KMS-11 (cell line): ENCODE data around the gene TOR1AIP1.
A peak's percentile ranks its signal among the peaks of the same experiment; 100 is the strongest.

ENCODE experiments used
- H2AFZ ChIP-seq: fragments of 200-600 bp; sonication (generic); 2 replicates; pipeline ENCODE4 v1.6.1; 2016; ENCODE audit warnings: antibody characterized with exemption, mixed run types, low read depth
- H3K27ac ChIP-seq: fragments of 200-600 bp; sonication (generic); 2 replicates; pipeline ENCODE4 v1.6.1; 2016; ENCODE audit warnings: mild to moderate bottlenecking, mixed run types
- H3K27me3 ChIP-seq: fragments of 200-600 bp; sonication (generic); 2 replicates; pipeline ENCODE4 v1.6.1; 2017; ENCODE audit warnings: mild to moderate bottlenecking, low read depth, mixed run types, moderate library complexity; ENCODE audit not compliant: insufficient read depth
- H3K36me3 ChIP-seq: fragments of 200-600 bp; sonication (generic); 2 replicates; pipeline ENCODE4 v1.6.1; 2017; ENCODE audit warnings: mild to moderate bottlenecking, mixed run types; ENCODE audit not compliant: insufficient read depth
- H3K4me1 ChIP-seq: fragments of 200-600 bp; sonication (generic); 2 replicates; pipeline ENCODE4 v1.6.1; 2016; ENCODE audit warnings: mild to moderate bottlenecking, low read depth, mixed run types; ENCODE audit not compliant: poor library complexity, severe bottlenecking
- H3K4me2 ChIP-seq: fragments of 200-600 bp; sonication (generic); 2 replicates; pipeline ENCODE4 v1.7.0; 2016; ENCODE audit warnings: mild to moderate bottlenecking, mixed run types
- H3K4me3 ChIP-seq: fragments of 200-600 bp; sonication (generic); IDR thresholded peaks from 2 replicates; pipeline ENCODE4 v1.6.1; 2017; ENCODE audit warnings: low read depth, low read length, mixed read lengths; ENCODE audit not compliant: insufficient read depth
- H3K79me2 ChIP-seq: fragments of 200-600 bp; sonication (generic); 2 replicates; pipeline ENCODE4 v1.6.1; 2016; ENCODE audit warnings: low read depth, mixed run types; ENCODE audit not compliant: insufficient read depth
- H3K9ac ChIP-seq: fragments of 200-600 bp; sonication (generic); 2 replicates; pipeline ENCODE4 v1.6.1; 2016; ENCODE audit warnings: mild to moderate bottlenecking, mixed run types
- H4K20me1 ChIP-seq: fragments of 200-600 bp; sonication (generic); 2 replicates; pipeline ENCODE4 v1.6.1; 2016; ENCODE audit warnings: mild to moderate bottlenecking, mixed run types; ENCODE audit not compliant: insufficient read depth
- CTCF ChIP-seq: fragments of 200-600 bp; sonication (generic); conservative IDR thresholded peaks from 2 replicates; pipeline ENCODE4 v1.6.1; 2017; ENCODE audit warnings: low read depth, mild to moderate bottlenecking, antibody characterized with exemption, low read length, moderate library complexity, mixed read lengths

The TOR1AIP1 gene

GRCh38 chr1:179966551-179966950 is 84.5 kb downstream of the TOR1AIP1 start:
- no peak overlapping the region for H2AFZ ChIP-seq
- peaks cover 34% of the 10 kb centered on the region for H3K4me1 ChIP-seq
- H4K20me1 ChIP-seq: peaks cover 7% of the 10 kb centered on the region; the same call in 1 of the 2 replicates
- H3K36me3 ChIP-seq: peaks cover 5% of the 10 kb centered on the region; the same call in 1 of the 2 replicates
- H3K27ac ChIP-seq: no peak overlapping the region
- TF ChIP-seq CTCF: no peak
- no peak overlapping the region for H3K4me3 ChIP-seq
- H3K79me2 ChIP-seq: peaks cover 99% of the 10 kb centered on the region
- no peak overlapping the region for H3K4me2 ChIP-seq
- no peaks in the 10 kb centered on the region for H3K27me3 ChIP-seq
- no peak overlapping the region for H3K9ac ChIP-seq

GRCh38 chr1:179968284-179968993 is 86.4 kb downstream of the TOR1AIP1 start:
- H3K4me1 ChIP-seq: peaks cover 41% of the 10 kb centered on the region
- H3K36me3 ChIP-seq: peaks cover 5% of the 10 kb centered on the region; the same call in 1 of the 2 replicates
- no peak overlapping the region for H3K9ac ChIP-seq
- H3K27ac ChIP-seq: no peak overlapping the region
- no peak for TF ChIP-seq CTCF
- peaks cover 96% of the 10 kb centered on the region for H3K79me2 ChIP-seq
- no peaks in the 10 kb centered on the region for H3K27me3 ChIP-seq
- H4K20me1 ChIP-seq: peaks cover 7% of the 10 kb centered on the region; the same call in 1 of the 2 replicates
- no peak overlapping the region for H3K4me2 ChIP-seq
- no peak overlapping the region for H2AFZ ChIP-seq
- H3K4me3 ChIP-seq: no peak overlapping the region

GRCh38 chr1:179968994-179969919 is 87.2 kb downstream of the TOR1AIP1 start:
- no peak overlapping the region for H2AFZ ChIP-seq
- H3K4me1 ChIP-seq: peaks cover 41% of the 10 kb centered on the region
- no peak overlapping the region for H3K4me3 ChIP-seq
- H3K9ac ChIP-seq: no peak overlapping the region
- no peaks in the 10 kb centered on the region for H3K27me3 ChIP-seq
- peaks cover 5% of the 10 kb centered on the region; the same call in 1 of the 2 replicates for H3K36me3 ChIP-seq
- no peak for TF ChIP-seq CTCF
- H3K27ac ChIP-seq: no peak overlapping the region
- peaks cover 3% of the 10 kb centered on the region; the same call in 1 of the 2 replicates for H4K20me1 ChIP-seq
- peaks cover 96% of the 10 kb centered on the region for H3K79me2 ChIP-seq
- peak overlapping the region; percentile 2; the same call in 1 of the 2 replicates for H3K4me2 ChIP-seq
